Mononuclear cell (primary cell): ENCODE data around the gene TMEM121. TPM values are rescaled to one million over a fixed set of nuclear protein-coding genes. Genes with fewer than 3 reads are reported as not detected.
"Not testable (repeated sequence)": the region's sequence is repeated elsewhere in the genome, so short reads cannot be mapped to it uniquely, and the experiment has no call there.

Experiments used
- H3K27me3 ChIP-seq: 2 replicates; pipeline ENCODE4 v1.6.0; 2011; ENCODE audit warnings: low read length, control low read depth; ENCODE audit not compliant: insufficient read depth
- H3K4me1 ChIP-seq: 2 replicates; pipeline ENCODE4 v1.5.1; 2011; ENCODE audit warnings: mild to moderate bottlenecking, low read length, control low read depth; ENCODE audit not compliant: insufficient read depth
- H3K4me3 ChIP-seq: 2 replicates; pipeline ENCODE4 v1.5.1; 2011; ENCODE audit warnings: mild to moderate bottlenecking, low read length, moderate library complexity
- H3K9me3 ChIP-seq: 2 replicates; pipeline ENCODE4 v1.5.1; 2011; ENCODE audit warnings: low read depth, mild to moderate bottlenecking, control low read depth, low read length
- total RNA-seq: library from RNA; depleted of rRNA; stranded (reverse); fragments of >200 nt; gene quantifications from one replicate; pipeline ENCODE4 v1.2.3, GENCODE V29; 2012

TMEM121 gene
- total RNA-seq, 1 donor: 1.5 TPM

DNA sequence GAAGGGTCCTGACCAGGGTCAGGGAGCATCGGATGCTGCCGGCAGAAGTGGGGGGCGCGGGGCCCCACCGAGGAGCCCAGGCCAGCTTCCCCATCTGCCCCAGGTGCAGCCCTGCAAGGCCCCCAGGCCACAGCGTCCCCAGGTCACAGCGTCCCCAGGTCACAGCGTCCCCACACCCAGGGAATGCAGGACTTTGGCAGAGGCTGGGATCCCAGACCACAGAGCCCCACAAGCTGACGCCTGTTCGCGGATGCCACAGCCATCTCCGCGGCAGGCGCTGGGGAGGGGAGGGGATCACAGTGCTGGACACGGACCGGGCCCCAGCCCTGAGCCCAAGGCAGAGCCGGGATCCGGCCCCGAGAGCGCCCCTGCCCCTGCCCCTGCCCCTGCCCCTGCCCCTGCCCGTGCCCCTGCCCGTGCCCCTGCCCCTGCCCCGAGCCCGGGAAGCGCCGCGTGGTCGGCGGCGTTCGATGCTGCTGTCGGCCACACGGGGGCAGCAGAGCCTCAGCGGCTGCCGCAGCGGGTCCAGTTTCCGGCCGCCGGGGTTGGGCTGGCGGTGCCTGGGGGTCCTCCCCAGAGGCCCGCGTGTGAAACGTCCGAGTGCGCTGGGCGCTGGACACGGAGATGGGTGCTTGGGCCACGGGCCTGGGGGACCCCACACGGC, 33.1 kb downstream of the TMEM121 start:
- not testable (repeated sequence) for H3K27me3 ChIP-seq, H3K9me3 ChIP-seq, H3K4me1 ChIP-seq, H3K4me3 ChIP-seq

DNA sequence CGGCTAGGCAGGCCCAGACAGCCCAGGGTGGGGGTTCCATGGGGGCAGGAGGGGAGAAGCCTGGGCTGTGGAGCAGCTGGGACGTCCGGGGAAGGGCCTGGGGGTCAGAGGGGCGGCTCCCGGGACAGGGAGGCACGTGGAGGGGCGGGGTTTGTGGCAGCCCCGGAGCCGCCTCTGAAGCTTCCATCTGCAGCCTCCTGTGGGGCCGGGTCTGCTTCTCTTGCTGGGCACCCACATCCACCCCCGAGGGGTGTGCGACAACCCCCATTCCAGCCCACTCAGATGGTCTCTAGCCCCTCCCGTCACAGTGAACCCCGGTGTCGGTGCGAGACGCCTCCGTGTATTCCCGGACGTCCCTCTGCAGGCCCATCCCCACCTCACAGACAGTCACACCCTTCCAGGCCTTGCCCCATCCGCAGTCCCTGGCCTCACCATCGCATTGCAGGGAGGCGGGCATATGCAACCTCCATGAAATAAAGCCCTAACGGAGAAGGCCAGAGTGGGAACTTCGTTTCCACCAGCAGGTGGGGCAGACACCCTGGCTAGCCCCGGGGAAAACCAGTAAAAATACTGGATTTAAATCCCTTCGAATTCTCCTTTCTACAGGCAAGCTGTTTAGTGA, 33.8 kb downstream of the TMEM121 start:
- H3K27me3 ChIP-seq, H3K4me3 ChIP-seq, H3K9me3 ChIP-seq, H3K4me1 ChIP-seq: not testable (repeated sequence)

GRCh38 chr14:105561345-105561744, 35.0 kb downstream of the TMEM121 start:
- not testable (repeated sequence) for H3K27me3 ChIP-seq, H3K4me3 ChIP-seq, H3K4me1 ChIP-seq, H3K9me3 ChIP-seq

DNA sequence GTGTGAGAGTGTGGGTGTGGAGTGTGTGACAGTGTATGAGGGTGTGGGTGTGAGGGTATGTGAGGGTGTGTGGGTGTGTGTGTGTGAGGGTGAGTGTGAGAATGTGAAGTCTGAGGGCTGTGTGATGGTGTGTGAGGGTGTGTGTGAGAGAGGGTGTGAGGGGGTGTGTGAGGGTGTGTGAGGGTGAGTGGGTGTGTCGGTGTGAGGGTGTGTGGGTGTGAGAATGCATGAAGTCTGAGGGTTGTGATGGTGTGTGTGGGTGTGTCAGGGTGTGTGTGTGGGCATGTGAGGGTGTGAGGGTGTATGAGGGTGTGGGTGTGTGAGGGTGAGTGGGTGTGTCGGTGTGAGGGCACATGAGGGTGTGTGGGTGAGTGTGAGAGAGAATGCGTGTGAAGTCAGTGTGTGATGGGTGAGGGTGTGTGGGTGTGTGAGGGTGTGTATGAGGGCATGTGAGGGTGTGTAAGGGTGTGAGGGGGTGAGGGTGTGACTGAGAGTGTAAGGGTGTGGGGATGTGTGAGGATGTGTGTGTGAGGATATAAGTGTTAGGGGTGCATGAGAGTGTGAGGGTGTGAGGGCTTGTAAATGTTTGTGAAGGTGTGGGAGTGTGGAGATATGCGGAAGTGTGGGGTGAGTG, 36.4 kb downstream of the TMEM121 start:
- H3K9me3 ChIP-seq: no peaks in the 10 kb centered on the region
- H3K4me3 ChIP-seq: no peak overlapping the region
- no peaks in the 10 kb centered on the region for H3K27me3 ChIP-seq
- H3K4me1 ChIP-seq: no peaks in the 10 kb centered on the region

GRCh38 chr14:105563347-105563737, 37.0 kb downstream of the TMEM121 start:
- Histone ChIP-seq H3K4me1 (no peaks in the 10 kb centered on the region), H3K27me3 (no peaks in the 10 kb centered on the region), H3K9me3 (no peaks in the 10 kb centered on the region), H3K4me3 (no peak overlapping the region)

DNA sequence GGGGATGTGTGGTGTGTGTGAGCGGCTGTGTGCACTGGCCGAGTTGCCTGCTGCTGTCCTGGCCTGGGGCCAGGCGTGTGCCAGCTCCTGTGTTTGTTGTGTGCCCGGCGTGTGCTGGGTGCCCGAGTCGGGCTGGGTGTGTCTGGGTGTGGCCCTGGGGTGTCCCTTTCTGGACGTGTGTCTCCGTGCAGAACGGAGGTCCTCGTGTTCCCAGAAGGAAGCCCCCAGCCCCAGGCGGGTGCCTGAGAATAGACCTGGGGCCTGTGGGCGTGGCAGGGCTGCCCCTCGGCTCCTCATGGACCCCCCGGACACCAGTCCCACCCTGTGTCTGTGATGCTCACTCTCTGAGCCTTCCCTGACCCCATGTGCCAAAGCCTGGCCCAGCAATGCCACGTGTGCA, 38.2 kb downstream of the TMEM121 start:
- H3K4me1 ChIP-seq, H3K27me3 ChIP-seq, H3K4me3 ChIP-seq, H3K9me3 ChIP-seq: not testable (repeated sequence)

- not testable (repeated sequence) for H3K4me3 ChIP-seq, H3K4me1 ChIP-seq, H3K9me3 ChIP-seq, H3K27me3 ChIP-seq
Observed at GRCh38 chr14:105565185-105565919, 39.0 kb downstream of the TMEM121 start.

- not testable (repeated sequence) for H3K4me3 ChIP-seq, H3K9me3 ChIP-seq, H3K4me1 ChIP-seq
Observed at GRCh38 chr14:105566248-105567163, 40.1 kb downstream of the TMEM121 start.

DNA sequence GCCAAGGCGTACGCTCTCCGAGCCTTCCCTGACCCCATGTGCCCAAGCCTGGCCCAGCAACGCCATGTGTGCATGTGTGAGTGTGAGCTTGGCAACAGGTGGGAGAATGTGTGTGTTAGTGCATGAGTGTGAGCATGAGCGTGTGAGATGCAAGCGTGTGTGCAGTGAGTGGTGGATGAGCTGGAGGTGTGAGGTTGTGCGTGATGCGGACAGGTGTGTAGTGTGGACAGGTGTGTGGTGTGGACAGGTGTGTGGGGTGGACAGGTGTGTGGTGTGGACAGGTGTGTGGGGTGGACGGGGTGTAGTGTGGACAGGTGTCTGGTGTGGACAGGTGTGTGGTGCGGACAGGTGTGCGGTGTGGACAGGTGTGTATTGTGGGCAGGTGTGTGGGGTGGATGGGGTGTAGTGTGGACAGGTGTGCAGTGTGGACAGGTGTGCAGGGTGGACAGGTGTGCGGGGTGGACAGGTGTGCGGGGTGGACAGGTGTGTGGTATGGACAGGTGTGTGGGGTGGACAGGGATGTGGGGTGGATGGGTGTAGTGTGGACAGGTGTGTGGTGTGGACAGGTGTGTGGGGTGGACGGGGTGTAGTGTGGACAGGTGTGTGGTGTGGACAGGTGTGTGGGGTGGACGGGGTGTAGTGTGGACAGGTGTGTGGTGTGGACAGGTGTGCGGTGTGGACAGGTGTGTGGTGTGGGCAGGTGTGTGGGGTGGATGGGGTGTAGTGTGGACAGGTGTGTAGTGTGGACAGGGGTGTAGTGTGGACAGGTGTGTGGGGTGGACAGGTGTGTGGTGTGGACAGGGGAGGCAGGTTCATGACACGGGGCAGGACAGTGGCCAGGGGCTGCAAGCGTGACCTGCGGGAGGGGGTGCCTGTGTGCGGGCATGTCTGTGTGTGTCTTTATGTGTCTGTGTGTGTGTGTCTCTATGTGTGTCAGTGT, 41.1 kb downstream of the TMEM121 start:
- H3K27me3 ChIP-seq, H3K4me1 ChIP-seq, H3K9me3 ChIP-seq, H3K4me3 ChIP-seq: not testable (repeated sequence)

More at GRCh38 chr14:105566248-105567163, 40.1 kb downstream of the TMEM121 start:
- H3K27me3 ChIP-seq: not testable (repeated sequence)

DNA sequence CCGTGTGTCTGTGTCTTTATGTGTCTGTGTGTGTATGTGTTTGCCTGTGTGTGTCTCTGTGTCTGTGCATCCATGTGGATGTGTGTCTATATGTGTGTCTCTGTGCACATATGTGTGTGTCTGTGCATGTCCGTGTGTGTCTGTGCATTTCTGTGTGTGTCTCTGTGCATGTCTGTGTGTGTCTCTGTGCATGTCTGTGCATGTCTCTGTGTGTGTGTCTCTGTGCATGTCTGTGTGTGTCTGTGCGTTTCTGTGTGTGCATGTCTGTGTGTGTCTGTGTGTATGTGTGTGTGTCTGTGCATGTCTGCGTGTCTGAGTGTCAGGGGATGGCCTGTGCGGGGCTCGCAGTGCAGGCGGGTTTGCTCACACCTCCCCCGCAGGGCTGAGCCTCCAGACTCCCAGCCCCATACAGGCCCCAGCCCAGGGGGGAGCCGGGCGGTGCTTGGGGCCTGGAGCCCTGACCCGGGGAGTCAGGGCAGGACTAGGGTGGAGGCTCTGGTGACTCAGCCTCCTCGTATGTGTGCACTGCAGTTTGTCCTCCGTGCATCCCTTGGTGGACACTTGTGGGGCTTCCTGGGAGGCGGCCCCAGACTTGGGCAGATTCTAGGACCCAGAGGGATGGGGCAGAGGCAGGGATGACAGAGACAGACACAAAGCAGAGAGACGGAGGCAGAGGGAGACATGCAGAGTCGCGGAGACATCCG, 41.9 kb downstream of the TMEM121 start:
- not testable (repeated sequence) for H3K4me3 ChIP-seq, H3K27me3 ChIP-seq, H3K9me3 ChIP-seq, H3K4me1 ChIP-seq

- Histone ChIP-seq H3K4me1 (peaks cover 3% of the 10 kb centered on the region), H3K4me3 (no peak overlapping the region), H3K9me3 (no peaks in the 10 kb centered on the region), H3K27me3 (no peaks in the 10 kb centered on the region)
Observed at GRCh38 chr14:105568859-105569766, 42.7 kb downstream of the TMEM121 start.

DNA sequence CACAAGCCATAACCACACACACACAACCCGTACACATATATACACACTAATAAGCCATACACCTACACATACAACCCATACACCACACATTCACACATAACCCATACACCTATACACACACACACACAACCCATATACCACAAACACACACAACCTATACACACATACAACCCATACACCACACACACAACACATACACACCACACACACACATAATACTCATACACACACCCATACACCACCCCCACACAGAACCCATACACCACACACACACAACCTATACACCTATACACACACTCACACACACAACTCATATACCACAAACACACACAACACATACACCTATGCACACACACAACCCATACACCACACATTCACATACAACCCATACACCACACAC, 44.1 kb downstream of the TMEM121 start:
- H3K4me1 ChIP-seq: peaks cover 3% of the 10 kb centered on the region
- H3K27me3 ChIP-seq: no peaks in the 10 kb centered on the region
- no peak overlapping the region for H3K4me3 ChIP-seq
- no peaks in the 10 kb centered on the region for H3K9me3 ChIP-seq
